Fibroblast of villous mesenchyme (primary cell): ENCODE data around the gene G3BP1. TPM values are rescaled to one million over a fixed set of nuclear protein-coding genes. Genes with fewer than 3 reads are reported as not detected.
"Not testable (repeated sequence)": the region's sequence is repeated elsewhere in the genome, so short reads cannot be mapped to it uniquely, and the experiment has no call there.

ENCODE experiments used
- DNase-seq: peaks from one replicate; pipeline ENCODE4 v3.0.0-alpha.2; 2010; ENCODE audit warnings: low read depth
- H3K4me3 ChIP-seq: 2 replicates; pipeline ENCODE4 v1.5.1; 2011; ENCODE audit warnings: low read depth, mild to moderate bottlenecking, low read length
- total RNA-seq: library from RNA; depleted of rRNA; stranded (reverse); fragments of >200 nt; gene quantifications from 2 replicates; pipeline ENCODE4 v1.2.3, GENCODE V29; 2012
- TF ChIP-seq, protein P1 (sequence below): IDR thresholded peaks from 2 replicates; pipeline ENCODE4 v1.5.1; 2012; ENCODE audit warnings: low read depth, mild to moderate bottlenecking, low read length; ENCODE audit not compliant: insufficient read depth

Gene G3BP1
- total RNA-seq, 1 donor = 244 TPM

DNA sequence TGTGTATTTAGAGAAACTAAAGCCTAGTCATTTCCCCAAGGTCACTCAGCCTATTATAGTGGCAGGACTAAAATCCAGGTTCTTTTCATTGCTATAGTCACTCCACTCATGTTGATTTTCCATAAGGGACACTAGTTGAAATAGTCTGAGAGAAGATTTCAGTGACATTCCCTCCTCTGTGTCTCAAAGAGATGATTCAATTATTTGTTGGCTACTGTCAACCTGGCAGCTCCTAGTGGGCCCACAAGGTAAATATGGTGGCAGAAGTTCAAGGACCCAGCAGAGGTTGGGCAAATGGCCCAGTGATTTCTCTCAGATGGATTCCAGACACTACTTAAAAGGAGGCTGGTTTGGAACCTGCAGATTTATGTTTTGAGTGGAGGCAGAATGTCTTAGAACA, 48.1 kb downstream of the G3BP1 start:
- no peak for DNase-seq
- H3K4me3 ChIP-seq = no peak overlapping the region
- TF ChIP-seq, protein P1, sequence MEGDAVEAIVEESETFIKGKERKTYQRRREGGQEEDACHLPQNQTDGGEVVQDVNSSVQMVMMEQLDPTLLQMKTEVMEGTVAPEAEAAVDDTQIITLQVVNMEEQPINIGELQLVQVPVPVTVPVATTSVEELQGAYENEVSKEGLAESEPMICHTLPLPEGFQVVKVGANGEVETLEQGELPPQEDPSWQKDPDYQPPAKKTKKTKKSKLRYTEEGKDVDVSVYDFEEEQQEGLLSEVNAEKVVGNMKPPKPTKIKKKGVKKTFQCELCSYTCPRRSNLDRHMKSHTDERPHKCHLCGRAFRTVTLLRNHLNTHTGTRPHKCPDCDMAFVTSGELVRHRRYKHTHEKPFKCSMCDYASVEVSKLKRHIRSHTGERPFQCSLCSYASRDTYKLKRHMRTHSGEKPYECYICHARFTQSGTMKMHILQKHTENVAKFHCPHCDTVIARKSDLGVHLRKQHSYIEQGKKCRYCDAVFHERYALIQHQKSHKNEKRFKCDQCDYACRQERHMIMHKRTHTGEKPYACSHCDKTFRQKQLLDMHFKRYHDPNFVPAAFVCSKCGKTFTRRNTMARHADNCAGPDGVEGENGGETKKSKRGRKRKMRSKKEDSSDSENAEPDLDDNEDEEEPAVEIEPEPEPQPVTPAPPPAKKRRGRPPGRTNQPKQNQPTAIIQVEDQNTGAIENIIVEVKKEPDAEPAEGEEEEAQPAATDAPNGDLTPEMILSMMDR = no peak

DNA sequence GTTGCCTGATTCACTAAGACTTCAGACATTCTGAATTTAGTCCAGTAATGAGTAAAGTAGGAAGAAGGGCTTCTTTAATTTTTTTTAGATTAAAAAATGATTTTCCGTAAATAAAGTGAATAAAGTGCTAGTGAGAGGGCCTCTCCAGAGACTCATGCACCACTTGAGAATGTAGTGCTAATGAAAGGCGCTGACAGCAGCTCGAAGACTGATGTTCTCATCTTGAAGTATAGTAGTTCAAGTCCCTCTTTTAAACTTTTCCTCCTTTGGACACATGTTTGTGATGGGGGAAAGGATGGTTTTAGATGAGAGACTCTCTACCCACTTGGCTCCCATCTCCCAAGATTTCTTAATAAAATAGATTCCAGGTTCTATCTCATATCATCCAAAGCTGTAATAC, 48.5 kb downstream of the G3BP1 start:
- TF ChIP-seq, protein P1 = no peak
- H3K4me3 ChIP-seq = no peak overlapping the region
- DNase-seq = no peak

DNA sequence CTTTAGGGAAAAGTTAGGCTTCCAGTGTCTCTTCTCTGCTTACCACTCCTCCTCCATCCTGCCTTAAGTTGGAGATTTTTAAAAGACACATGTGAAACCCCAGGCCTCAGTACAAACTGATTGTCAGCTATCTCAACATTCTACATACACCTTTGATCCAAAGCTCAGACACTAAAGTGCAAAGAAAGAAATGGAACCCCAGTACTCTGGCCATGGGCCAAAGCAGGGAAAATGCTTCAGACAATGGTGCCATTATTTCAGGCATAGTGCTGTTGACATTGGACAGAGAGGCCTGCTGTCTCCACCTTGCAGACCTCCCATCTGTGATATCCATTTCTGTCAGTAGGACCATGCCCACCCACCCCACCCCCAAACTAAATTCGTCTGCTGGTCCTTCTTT, 49.1 kb downstream of the G3BP1 start:
- TF ChIP-seq, protein P1 = no peak
- no peak for DNase-seq
- H3K4me3 ChIP-seq = no peak overlapping the region

DNA sequence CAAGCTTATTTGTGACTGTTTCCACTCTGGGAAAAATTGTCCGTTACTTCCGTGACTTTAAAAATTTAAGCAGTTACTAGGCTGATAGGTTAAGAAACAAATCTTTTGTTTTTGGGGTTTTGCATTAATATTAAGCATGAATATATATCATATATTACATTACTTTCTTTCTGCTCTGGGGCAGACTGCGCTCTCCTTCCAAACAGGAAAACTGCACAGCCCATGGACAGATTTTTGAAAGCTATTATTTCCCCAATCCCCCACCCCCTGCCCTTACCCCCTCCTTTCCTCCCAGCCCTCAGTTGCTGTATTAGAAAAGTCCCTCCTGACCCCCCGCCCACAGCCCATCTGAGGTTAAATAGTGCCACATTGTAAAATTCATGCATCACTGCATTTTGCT, 50.4 kb downstream of the G3BP1 start:
- H3K4me3 ChIP-seq = no peak overlapping the region
- no peak for DNase-seq
- TF ChIP-seq, protein P1 = no peak

DNA sequence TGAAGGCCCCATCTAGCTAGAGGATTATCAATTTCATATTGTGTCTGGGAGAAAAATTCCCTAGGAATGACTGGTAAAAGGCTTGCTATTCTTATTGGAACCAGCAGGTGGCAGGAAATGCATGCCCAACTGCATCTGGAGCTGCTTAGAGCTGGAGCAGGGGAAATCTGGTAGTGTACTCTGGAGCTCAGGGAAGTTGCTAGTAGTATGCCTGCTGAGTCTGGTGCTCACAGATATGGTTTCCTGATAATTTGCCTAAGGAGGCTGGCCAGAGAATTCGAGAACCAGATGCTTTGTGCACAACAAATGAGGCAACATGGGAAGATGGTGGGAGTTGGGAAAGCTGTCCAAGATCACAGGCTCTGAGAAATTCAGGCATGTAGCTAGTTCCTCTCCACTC, 53.7 kb downstream of the G3BP1 start:
- TF ChIP-seq, protein P1 = peak; percentile 93
- H3K4me3 ChIP-seq = no peak overlapping the region
- peak; percentile 71 for DNase-seq

DNA sequence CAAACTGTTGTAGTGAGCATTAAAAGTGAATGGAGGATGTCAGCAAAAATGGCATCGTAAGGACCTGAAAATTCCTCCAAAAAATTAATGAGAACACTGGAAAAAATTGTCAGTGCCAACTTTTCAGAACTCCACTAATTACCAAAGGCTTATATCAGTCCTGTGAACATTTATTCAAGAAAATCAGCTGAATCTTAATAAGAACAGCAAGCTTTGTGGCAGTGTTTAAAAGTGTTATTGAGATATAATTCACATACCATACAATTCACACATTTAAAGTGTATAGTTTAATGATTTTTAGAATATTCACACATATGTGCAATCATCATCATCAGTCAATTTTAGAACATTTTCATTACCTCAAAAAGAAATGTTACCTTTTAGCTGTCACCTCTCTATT, 57.6 kb downstream of the G3BP1 start:
- TF ChIP-seq, protein P1 = no peak
- no peak overlapping the region for H3K4me3 ChIP-seq
- DNase-seq = no peak

DNA sequence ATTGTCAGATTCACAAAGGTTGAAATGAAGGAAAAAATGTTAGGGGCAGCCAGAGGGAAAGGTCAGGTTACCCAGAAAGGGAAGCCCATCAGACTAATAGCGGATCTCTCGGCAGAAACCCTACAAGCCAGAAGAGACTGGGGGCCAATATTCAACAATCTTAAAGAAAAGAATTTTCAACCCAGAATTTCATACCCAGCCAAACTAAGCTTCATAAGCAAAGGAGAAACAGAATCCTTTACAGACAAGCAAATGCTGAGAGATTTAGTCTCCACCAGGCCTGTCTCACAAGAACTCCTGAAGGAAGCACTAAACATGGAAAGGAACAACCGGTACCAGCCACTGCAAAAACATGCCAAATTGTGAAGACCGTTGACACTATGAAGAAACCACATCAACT, 61.1 kb downstream of the G3BP1 start:
- not testable (repeated sequence) for DNase-seq, H3K4me3 ChIP-seq
